Measurements from ENCODE around the gene ZNF341.

Gene ZNF341

DNA sequence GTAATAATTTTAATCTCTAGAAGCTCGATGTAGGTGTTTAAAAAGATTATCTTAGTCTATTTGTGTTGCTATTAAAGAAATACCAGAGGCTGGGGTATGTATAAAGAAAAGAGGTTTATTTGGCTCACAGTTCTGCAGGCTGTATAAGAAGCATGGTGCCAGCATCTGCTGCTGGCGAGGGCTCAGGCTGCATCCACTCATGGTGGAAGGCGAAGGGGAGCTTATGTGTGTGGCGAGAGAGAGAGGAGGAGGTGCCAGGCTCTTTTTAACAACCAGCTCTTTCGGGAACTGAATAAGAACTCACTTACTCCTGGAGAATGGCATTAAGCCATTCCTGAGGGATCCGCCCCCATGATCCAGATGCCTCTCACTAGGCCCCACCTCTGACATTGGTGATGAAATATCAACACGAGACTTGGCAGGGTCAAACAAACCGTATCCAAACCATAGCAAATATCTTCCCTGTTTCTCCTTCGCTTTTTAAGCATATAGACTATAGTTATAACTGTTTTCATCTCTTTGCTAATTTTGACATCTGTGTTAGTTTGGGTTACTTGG, 103.9 kb downstream of the ZNF341 start:
- peak; percentile 41 for DNase-seq (ENCODE audit: low read depth)
- H3K4me3 ChIP-seq (ENCODE audit: low read length): no peak overlapping the region
- TF ChIP-seq, protein P1, sequence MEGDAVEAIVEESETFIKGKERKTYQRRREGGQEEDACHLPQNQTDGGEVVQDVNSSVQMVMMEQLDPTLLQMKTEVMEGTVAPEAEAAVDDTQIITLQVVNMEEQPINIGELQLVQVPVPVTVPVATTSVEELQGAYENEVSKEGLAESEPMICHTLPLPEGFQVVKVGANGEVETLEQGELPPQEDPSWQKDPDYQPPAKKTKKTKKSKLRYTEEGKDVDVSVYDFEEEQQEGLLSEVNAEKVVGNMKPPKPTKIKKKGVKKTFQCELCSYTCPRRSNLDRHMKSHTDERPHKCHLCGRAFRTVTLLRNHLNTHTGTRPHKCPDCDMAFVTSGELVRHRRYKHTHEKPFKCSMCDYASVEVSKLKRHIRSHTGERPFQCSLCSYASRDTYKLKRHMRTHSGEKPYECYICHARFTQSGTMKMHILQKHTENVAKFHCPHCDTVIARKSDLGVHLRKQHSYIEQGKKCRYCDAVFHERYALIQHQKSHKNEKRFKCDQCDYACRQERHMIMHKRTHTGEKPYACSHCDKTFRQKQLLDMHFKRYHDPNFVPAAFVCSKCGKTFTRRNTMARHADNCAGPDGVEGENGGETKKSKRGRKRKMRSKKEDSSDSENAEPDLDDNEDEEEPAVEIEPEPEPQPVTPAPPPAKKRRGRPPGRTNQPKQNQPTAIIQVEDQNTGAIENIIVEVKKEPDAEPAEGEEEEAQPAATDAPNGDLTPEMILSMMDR (conservative IDR thresholded peaks at IDR 0.05; ENCODE audit: low read length): no peak

DNA sequence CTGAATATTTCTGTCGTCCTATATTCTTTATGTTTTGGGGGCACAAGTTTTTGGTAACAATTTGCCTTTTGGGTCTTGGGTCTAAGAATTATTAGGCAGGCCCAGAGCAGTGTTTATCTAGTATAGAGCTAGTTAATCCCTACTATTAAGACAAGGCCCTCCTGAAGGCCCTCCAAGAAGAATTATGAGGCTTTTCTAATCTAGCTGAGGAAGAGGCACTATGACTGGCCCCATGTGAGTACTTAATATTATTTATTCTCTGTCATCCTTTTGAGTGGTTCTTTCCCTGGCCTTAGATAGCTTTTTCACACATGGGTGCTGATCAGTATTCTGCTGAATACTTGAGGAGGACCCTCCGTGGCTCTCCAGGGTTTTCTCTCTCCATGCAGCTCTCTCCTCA, 104.5 kb downstream of the ZNF341 start:
- DNase-seq (ENCODE audit: low read depth): no peak
- TF ChIP-seq, protein P1 (conservative IDR thresholded peaks at IDR 0.05; ENCODE audit: low read length): no peak
- no peak overlapping the region for H3K4me3 ChIP-seq (ENCODE audit: low read length)

DNA sequence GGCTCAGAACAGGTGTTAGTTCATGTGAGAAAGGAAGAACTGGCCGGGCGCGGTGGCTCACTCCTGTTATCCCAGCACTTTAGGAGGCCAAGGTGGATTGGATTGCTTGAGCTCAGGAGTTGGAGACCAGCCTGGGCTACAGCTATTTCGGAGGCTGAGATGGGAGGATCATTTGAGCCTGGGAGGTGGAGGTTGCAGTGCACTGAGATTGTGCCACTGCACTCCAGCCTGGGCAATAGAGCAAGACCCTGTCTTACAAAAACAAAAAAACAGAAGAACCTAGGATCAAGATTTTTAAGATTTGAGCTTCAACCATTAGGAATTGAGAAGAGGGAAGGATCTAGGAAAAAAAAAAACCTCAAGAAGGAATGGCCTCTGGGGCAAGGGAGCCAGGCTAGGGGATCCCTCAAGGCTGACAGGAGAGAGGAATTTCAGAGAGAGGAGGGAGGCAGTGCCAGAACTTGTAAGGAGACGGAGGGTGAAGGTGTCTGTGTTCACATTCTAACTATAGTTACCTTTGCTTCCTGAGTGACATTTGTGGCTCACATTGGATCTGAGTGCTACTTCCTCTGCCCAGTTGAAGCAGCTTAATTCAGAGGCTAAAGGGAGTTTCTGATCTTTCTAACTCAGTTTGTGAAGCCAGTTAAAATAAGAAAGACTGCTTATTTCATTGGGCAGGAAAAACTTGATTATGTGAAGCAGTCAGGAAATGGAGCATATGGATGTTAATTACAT, 105.5 kb downstream of the ZNF341 start:
- TF ChIP-seq, protein P1 (conservative IDR thresholded peaks at IDR 0.05; ENCODE audit: low read length): no peak
- no peak overlapping the region for H3K4me3 ChIP-seq (ENCODE audit: low read length)
- DNase-seq (ENCODE audit: low read depth): no peak

DNA sequence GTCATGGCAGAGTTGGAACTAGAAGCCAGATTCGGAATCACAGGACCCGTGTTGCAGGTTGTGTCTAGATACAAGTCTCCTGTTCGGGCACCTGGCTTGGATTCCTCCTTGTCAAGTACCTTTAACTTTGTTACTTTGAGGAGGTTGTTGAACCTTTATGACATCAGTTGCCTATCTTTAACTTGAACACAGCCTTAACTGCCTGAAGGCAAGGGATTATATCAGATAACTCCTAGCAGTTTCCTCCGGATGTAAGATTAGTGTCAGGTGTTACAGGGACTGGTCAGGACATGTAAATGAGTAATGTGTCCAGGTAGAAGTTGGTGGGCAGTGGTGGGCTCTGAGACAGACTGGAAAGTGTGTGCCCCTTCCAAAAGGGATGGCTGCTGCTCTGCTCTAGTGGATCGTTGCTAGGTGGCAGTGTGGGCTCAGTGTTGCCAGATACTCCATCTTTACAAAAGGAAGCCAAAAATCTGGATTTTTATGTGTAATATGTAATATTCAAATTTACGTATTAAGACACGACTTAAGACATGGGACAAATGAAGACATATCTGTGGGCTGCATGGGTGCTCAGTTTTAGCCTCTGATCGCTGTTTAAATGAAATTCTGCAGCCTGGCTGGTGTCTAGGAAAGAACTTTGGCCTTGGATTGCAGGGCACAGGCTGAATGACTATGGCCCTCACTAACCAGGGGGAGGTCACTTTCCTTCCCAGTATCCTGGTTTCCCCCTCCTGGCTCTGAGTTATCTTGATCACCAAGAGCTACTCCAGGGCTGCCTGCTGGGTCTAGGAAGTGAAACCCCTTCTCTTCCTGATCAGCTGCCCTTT, 106.5 kb downstream of the ZNF341 start:
- H3K4me3 ChIP-seq (ENCODE audit: low read length): no peak overlapping the region
- TF ChIP-seq, protein P1 (conservative IDR thresholded peaks at IDR 0.05; ENCODE audit: low read length): no peak
- no peak for DNase-seq (ENCODE audit: low read depth)

DNA sequence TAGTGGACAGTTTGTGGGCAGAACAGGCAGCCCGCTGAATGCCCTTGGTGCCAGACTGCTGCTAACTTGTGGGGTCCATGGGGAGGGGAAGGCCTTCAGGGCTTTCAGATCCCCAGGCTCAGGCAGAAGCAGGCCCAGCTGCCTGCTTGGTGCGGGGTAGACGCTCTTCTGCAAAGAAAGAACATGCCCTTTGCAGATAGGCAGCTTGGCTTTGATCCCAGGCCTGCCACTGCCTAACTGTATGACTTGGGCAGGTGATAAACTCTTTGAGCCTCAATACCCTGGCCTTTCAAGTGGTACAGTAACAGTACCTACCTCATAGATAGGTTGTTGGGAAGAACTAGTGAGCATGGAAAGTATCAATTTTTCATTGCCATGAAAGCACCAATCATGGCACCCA, 107.8 kb downstream of the ZNF341 start:
- no peak for DNase-seq (ENCODE audit: low read depth)

GRCh38 chr20:33840160-33840559, 108.4 kb downstream of the ZNF341 start:
- TF ChIP-seq, protein P1 (conservative IDR thresholded peaks at IDR 0.05; ENCODE audit: low read length): no peak
- H3K4me3 ChIP-seq (ENCODE audit: low read length): no peak overlapping the region
- DNase-seq (ENCODE audit: low read depth): no peak

More for the DNA sequence above, 107.8 kb downstream of the ZNF341 start:
- TF ChIP-seq, protein P1 (conservative IDR thresholded peaks at IDR 0.05; ENCODE audit: low read length): no peak
- no peak overlapping the region for H3K4me3 ChIP-seq (ENCODE audit: low read length)

Measured in AG10803 (cell line).